SK-N-SH (cell line): ENCODE measurements around the gene SOX10. TPM values are rescaled to one million over a fixed set of nuclear protein-coding genes. Genes with fewer than 3 reads are reported as not detected.

Source experiments
- CTCF ChIA-PET: fragments of 300-600, 350-600 bp; formaldehyde crosslinking; extraction: SDS; loops from one replicate; lab custom pipeline; 2021; lab: Yijun Ruan, JAX
- POLR2A ChIA-PET: fragments of 350-600 bp; sonication (Branson Sonifier 250); formaldehyde crosslinking; extraction: SDS; loops from one replicate; lab custom pipeline; 2020; ENCODE audit warnings: antibody characterized with exemption, inconsistent platforms; lab: Yijun Ruan, JAX
- DNase-seq: peaks from one replicate; pipeline ENCODE4 v3.0.0; 2012
- H2AFZ ChIP-seq: fragments of 200-600 bp; sonication (generic); 2 replicates; pipeline ENCODE4 v1.8.1; 2016; ENCODE audit warnings: antibody characterized with exemption, mild to moderate bottlenecking, low read depth
- H3F3A ChIP-seq: fragments of 200-600 bp; sonication (generic); replicated peaks from 2 replicates; pipeline ENCODE3; 2016; ENCODE audit warnings: antibody characterized with exemption, mild to moderate bottlenecking; ENCODE audit not compliant: insufficient read depth
- H3K27ac ChIP-seq, 2 experiments: fragments of 200-500 bp in 1 of 2; fragments of 200-600 bp in 1 of 2; sonication (Bioruptor generic) in 1 of 2; sonication (generic), shearing (Covaris generic) in 1 of 2; 2 replicates each; pipeline versions ENCODE4 v1.5.1 to v1.6.1; 2014 to 2016; ENCODE audit warnings: low read depth in 2 of 2, inconsistent platforms in 1 of 2, low read length in 1 of 2, mild to moderate bottlenecking in 1 of 2, mixed read lengths in 1 of 2
- H3K27me3 ChIP-seq: fragments of 200-600 bp; sonication (generic), shearing (Covaris generic); 2 replicates; pipeline ENCODE4 v1.6.1; 2016; ENCODE audit warnings: mixed run types; ENCODE audit not compliant: insufficient read depth
- H3K36me3 ChIP-seq, 2 experiments: fragments of 200-500 bp in 1 of 2; fragments of 200-600 bp in 1 of 2; sonication (Bioruptor generic) in 1 of 2; sonication (generic) in 1 of 2; replicated peaks in 1 of 2; 2 replicates each; pipeline versions ENCODE3 to v1.5.1; 2014 to 2016; ENCODE audit warnings: low read length in 1 of 2, mild to moderate bottlenecking in 1 of 2; ENCODE audit not compliant: insufficient read depth in 2 of 2, control insufficient read depth in 1 of 2
- H3K4me1 ChIP-seq, 2 experiments: fragments of 200-500 bp in 1 of 2; fragments of 200-600 bp in 1 of 2; sonication (Bioruptor generic) in 1 of 2; sonication (generic), shearing (Covaris generic) in 1 of 2; 2 replicates each; pipeline versions ENCODE4 v1.5.1 to v1.6.1; 2014 to 2016; ENCODE audit warnings: low read depth in 1 of 2, low read length in 1 of 2, mixed run types in 1 of 2; ENCODE audit not compliant: insufficient read depth in 2 of 2, control insufficient read depth in 1 of 2
- H3K4me2 ChIP-seq: fragments of 200-600 bp; sonication (generic), shearing (Covaris generic); 2 replicates; pipeline ENCODE4 v1.6.1; 2017; ENCODE audit warnings: mixed run types
- H3K4me3 ChIP-seq, 2 experiments: fragments of 200-500 bp in 1 of 2; fragments of 200-600 bp in 1 of 2; sonication (Bioruptor generic) in 1 of 2; sonication (generic), shearing (Covaris generic) in 1 of 2; 2 replicates each; pipeline versions ENCODE4 v1.5.1 to v1.8.1; 2014 to 2016; ENCODE audit warnings: low read depth in 2 of 2, inconsistent platforms in 1 of 2, low read length in 1 of 2, mild to moderate bottlenecking in 1 of 2, mixed read lengths in 1 of 2, moderate library complexity in 1 of 2
- H3K79me2 ChIP-seq: fragments of 200-600 bp; sonication (generic); 2 replicates; pipeline ENCODE4 v1.8.1; 2017; ENCODE audit warnings: mild to moderate bottlenecking; ENCODE audit not compliant: insufficient read depth
- H3K9ac ChIP-seq: fragments of 200-600 bp; sonication (generic); 2 replicates; pipeline ENCODE4 v1.6.1; 2017; ENCODE audit warnings: mixed run types
- H3K9me2 ChIP-seq: fragments of 200-600 bp; sonication (generic); 2 replicates; pipeline ENCODE4 v1.6.1; 2017; ENCODE audit warnings: mixed run types
- H3K9me3 ChIP-seq: fragments of 200-600 bp; sonication (generic); 2 replicates; pipeline ENCODE4 v1.6.1; 2017; ENCODE audit warnings: mixed run types, mild to moderate bottlenecking, moderate library complexity
- H4K20me1 ChIP-seq: fragments of 200-600 bp; sonication (generic); 2 replicates; pipeline ENCODE4 v1.6.1; 2017; ENCODE audit warnings: mild to moderate bottlenecking, mixed run types; ENCODE audit not compliant: insufficient read depth
- FOXM1 ChIP-seq: IDR thresholded peaks from 2 replicates; pipeline ENCODE4 v1.4.0; 2012; ENCODE audit warnings: low read depth, mild to moderate bottlenecking
- GABPA ChIP-seq: IDR thresholded peaks from 2 replicates; pipeline ENCODE4 v1.4.0; 2012; ENCODE audit warnings: low read depth, mild to moderate bottlenecking
- GATA2 ChIP-seq: sonication (generic); formaldehyde crosslinking; IDR thresholded peaks from 2 replicates; pipeline ENCODE4 v1.5.0; 2020; ENCODE audit warnings: mild to moderate bottlenecking, missing genetic modification reagents
- JUND ChIP-seq: IDR thresholded peaks from 2 replicates; pipeline ENCODE4 v1.4.0; 2012
- MXI1 ChIP-seq: IDR thresholded peaks from 2 replicates; pipeline ENCODE4 v1.6.1; 2012; ENCODE audit warnings: mild to moderate bottlenecking, low read depth, low read length, improper control_type of control experiment
- NRF1 ChIP-seq: IDR thresholded peaks from 2 replicates; pipeline ENCODE4 v1.6.1; 2012; ENCODE audit warnings: low read depth, mild to moderate bottlenecking, low read length
- POLR2AphosphoS5 ChIP-seq: IDR thresholded peaks from 2 replicates; pipeline ENCODE4 v1.6.1; 2012; ENCODE audit warnings: low read depth, low read length
- RAD21 ChIP-seq: IDR thresholded peaks from 2 replicates; pipeline ENCODE4 v1.6.1; 2012; ENCODE audit warnings: mild to moderate bottlenecking, low read length
- SIN3A ChIP-seq: IDR thresholded peaks from 2 replicates; pipeline ENCODE4 v1.6.1; 2012; ENCODE audit warnings: low read depth, mild to moderate bottlenecking, low read length, moderate library complexity, borderline replicate concordance
- SMC3 ChIP-seq: IDR thresholded peaks from 2 replicates; pipeline ENCODE4 v1.6.1; 2012; ENCODE audit warnings: low read depth, low read length, improper control_type of control experiment
- TEAD4 ChIP-seq: IDR thresholded peaks from 2 replicates; pipeline ENCODE4 v1.4.0; 2012; ENCODE audit warnings: mild to moderate bottlenecking, borderline replicate concordance; ENCODE audit not compliant: insufficient read depth
- YY1 ChIP-seq: IDR thresholded peaks from 2 replicates; pipeline ENCODE4 v1.4.0; 2012; ENCODE audit warnings: low read depth, mild to moderate bottlenecking
- WGBS: methylation state at CpG from one replicate; pipeline ENCODE4 v1.1.6; 2017; ENCODE audit warnings: low lambda C conversion rate; 5-methylcytosine and 5-hydroxymethylcytosine counted together
- polyA plus RNA-seq, 3 experiments: library from polyadenylated mRNA; depleted of rRNA; stranded (reverse); fragments of >200 nt; gene quantifications; 2 replicates each; pipeline ENCODE4 v1.2.3, GENCODE V29; 2012
- TF ChIP-seq, protein P1 (sequence below): IDR thresholded peaks from 2 replicates; pipeline ENCODE4 v1.4.0; 2012; ENCODE audit warnings: low read depth, borderline replicate concordance
- TF ChIP-seq, protein P2 (sequence below): fragments of 150-350 bp; IDR thresholded peaks from 2 replicates; pipeline ENCODE4 v1.6.1; 2016; ENCODE audit warnings: mild to moderate bottlenecking, low read depth, low read length
- TF ChIP-seq, protein P3 (sequence below): IDR thresholded peaks from 2 replicates; pipeline ENCODE4; 2012
- TF ChIP-seq, protein P4 (sequence below): fragments of 150-350 bp; IDR thresholded peaks from 2 replicates; pipeline ENCODE4 v1.6.1; 2017; ENCODE audit warnings: antibody characterized with exemption, low read length, low read depth, borderline replicate concordance
- TF ChIP-seq, protein P5 (sequence below): IDR thresholded peaks from 2 replicates; pipeline ENCODE4 v1.6.1; 2012; ENCODE audit warnings: mild to moderate bottlenecking, low read depth, low read length, moderate library complexity

The SOX10 gene
- polyA plus RNA-seq, 1 of the 3 experiments (the other 2 are of a cell fraction) = not detected

DNA sequence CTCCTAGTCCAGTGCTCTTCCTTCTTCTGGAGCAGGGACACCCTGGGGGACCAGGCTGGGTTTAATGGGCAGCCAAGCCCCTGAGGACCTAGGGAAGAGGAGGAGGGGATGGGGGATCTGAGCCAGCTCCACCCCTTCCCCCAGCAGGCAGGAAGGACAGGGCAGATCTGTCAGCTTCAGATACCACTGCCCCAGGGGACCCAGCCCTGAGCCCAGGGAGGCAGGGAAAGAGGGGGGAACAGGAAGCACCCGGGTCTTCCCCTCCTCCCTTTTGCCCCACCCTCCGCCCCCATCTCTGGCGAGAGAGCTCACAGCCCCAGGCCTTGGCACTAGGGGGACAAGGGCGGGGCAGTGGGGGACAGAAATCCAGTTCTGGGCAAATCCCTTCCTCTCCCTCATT, 11.7 kb upstream of the SOX10 start:
- Histone ChIP-seq H3K9me2 (no peaks in the 10 kb centered on the region), H3K4me3 (no peak overlapping the region), H2AFZ (no peak overlapping the region), H3K36me3 (no peaks in the 10 kb centered on the region), H3K9ac (no peak overlapping the region), H3K4me1 (no peaks in the 10 kb centered on the region; a peak in 1 of 4 replicates), H3K79me2 (no peaks in the 10 kb centered on the region), H3K9me3 (no peaks in the 10 kb centered on the region), H3K4me2 (no peak overlapping the region), H3K27ac (no peak overlapping the region), H3K27me3 (no peaks in the 10 kb centered on the region), H4K20me1 (no peaks in the 10 kb centered on the region), H3F3A (no peaks in the 10 kb centered on the region)
- ChIA-PET CTCF (no interaction called here), POLR2A (no interaction called here)
- DNase-seq = peak; percentile 51
- WGBS = 20% methylated on average over 1 of the region's 4 CpGs
- TF ChIP-seq, protein P1, sequence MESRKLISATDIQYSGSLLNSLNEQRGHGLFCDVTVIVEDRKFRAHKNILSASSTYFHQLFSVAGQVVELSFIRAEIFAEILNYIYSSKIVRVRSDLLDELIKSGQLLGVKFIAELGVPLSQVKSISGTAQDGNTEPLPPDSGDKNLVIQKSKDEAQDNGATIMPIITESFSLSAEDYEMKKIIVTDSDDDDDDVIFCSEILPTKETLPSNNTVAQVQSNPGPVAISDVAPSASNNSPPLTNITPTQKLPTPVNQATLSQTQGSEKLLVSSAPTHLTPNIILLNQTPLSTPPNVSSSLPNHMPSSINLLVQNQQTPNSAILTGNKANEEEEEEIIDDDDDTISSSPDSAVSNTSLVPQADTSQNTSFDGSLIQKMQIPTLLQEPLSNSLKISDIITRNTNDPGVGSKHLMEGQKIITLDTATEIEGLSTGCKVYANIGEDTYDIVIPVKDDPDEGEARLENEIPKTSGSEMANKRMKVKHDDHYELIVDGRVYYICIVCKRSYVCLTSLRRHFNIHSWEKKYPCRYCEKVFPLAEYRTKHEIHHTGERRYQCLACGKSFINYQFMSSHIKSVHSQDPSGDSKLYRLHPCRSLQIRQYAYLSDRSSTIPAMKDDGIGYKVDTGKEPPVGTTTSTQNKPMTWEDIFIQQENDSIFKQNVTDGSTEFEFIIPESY = no peak
- TF ChIP-seq YY1 (no peak), POLR2AphosphoS5 (no peak)

DNA sequence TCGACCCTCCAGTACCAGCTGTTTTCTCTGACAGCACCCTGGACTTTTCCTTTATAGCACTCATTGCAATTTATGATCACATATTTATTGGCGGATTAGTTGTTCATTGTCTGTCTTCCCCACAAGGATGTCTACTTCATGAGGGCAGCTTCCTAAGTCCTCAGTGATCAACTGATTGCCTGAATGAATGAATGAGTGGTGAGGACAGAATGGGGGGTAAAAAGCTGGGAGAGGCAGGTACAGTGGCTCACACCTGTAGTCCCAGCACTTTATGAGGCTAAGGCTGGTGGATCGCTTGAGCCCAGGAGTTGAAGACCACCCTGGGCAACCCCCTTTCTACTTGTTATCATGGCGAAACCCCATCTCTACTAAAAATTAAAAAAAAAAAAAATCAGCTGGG, 11.1 kb upstream of the SOX10 start:
- Histone ChIP-seq H3K4me2 (no peak overlapping the region), H2AFZ (no peak overlapping the region), H3F3A (no peaks in the 10 kb centered on the region), H3K9me3 (no peaks in the 10 kb centered on the region), H3K36me3 (no peaks in the 10 kb centered on the region), H3K9me2 (no peaks in the 10 kb centered on the region), H4K20me1 (no peaks in the 10 kb centered on the region), H3K4me1 (no peaks in the 10 kb centered on the region; a peak in 1 of 4 replicates), H3K27me3 (no peaks in the 10 kb centered on the region), H3K9ac (no peak overlapping the region), H3K27ac (no peak overlapping the region), H3K79me2 (no peaks in the 10 kb centered on the region), H3K4me3 (no peak overlapping the region)
- ChIA-PET CTCF (interaction anchor here (1.3 kb wide), 1 partner anchor 11 kb away, joined by 3 read pairs; the partner anchor contains the start of gene SOX10), POLR2A (no interaction called here)
- 88% methylated on average over 4 of the region's 4 CpGs for WGBS
- DNase-seq = no peak
- TF ChIP-seq SMC3 = no peak
- TF ChIP-seq, protein P2, sequence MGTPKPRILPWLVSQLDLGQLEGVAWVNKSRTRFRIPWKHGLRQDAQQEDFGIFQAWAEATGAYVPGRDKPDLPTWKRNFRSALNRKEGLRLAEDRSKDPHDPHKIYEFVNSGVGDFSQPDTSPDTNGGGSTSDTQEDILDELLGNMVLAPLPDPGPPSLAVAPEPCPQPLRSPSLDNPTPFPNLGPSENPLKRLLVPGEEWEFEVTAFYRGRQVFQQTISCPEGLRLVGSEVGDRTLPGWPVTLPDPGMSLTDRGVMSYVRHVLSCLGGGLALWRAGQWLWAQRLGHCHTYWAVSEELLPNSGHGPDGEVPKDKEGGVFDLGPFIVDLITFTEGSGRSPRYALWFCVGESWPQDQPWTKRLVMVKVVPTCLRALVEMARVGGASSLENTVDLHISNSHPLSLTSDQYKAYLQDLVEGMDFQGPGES = no peak
- TF ChIP-seq, protein P3, sequence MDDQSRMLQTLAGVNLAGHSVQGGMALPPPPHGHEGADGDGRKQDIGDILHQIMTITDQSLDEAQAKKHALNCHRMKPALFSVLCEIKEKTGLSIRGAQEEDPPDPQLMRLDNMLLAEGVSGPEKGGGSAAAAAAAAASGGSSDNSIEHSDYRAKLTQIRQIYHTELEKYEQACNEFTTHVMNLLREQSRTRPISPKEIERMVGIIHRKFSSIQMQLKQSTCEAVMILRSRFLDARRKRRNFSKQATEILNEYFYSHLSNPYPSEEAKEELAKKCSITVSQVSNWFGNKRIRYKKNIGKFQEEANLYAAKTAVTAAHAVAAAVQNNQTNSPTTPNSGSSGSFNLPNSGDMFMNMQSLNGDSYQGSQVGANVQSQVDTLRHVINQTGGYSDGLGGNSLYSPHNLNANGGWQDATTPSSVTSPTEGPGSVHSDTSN = no peak
- TF ChIP-seq MXI1 = no peak
- TF ChIP-seq FOXM1 = no peak
- no peak for TF ChIP-seq GATA2
- TF ChIP-seq JUND = no peak
- TF ChIP-seq RAD21 = no peak
- TF ChIP-seq NRF1 = no peak
- no peak for TF ChIP-seq POLR2AphosphoS5
- TF ChIP-seq, protein P4, sequence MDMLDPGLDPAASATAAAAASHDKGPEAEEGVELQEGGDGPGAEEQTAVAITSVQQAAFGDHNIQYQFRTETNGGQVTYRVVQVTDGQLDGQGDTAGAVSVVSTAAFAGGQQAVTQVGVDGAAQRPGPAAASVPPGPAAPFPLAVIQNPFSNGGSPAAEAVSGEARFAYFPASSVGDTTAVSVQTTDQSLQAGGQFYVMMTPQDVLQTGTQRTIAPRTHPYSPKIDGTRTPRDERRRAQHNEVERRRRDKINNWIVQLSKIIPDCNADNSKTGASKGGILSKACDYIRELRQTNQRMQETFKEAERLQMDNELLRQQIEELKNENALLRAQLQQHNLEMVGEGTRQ = no peak
- TF ChIP-seq SIN3A = no peak
- TF ChIP-seq, protein P5, sequence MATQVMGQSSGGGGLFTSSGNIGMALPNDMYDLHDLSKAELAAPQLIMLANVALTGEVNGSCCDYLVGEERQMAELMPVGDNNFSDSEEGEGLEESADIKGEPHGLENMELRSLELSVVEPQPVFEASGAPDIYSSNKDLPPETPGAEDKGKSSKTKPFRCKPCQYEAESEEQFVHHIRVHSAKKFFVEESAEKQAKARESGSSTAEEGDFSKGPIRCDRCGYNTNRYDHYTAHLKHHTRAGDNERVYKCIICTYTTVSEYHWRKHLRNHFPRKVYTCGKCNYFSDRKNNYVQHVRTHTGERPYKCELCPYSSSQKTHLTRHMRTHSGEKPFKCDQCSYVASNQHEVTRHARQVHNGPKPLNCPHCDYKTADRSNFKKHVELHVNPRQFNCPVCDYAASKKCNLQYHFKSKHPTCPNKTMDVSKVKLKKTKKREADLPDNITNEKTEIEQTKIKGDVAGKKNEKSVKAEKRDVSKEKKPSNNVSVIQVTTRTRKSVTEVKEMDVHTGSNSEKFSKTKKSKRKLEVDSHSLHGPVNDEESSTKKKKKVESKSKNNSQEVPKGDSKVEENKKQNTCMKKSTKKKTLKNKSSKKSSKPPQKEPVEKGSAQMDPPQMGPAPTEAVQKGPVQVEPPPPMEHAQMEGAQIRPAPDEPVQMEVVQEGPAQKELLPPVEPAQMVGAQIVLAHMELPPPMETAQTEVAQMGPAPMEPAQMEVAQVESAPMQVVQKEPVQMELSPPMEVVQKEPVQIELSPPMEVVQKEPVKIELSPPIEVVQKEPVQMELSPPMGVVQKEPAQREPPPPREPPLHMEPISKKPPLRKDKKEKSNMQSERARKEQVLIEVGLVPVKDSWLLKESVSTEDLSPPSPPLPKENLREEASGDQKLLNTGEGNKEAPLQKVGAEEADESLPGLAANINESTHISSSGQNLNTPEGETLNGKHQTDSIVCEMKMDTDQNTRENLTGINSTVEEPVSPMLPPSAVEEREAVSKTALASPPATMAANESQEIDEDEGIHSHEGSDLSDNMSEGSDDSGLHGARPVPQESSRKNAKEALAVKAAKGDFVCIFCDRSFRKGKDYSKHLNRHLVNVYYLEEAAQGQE = no peak
- TF ChIP-seq GABPA = no peak
- no peak for TF ChIP-seq TEAD4
